Cardiac septum (tissue), 1 donor: Measurements from ENCODE around the gene CTSL. TPM values are rescaled to one million over a fixed set of nuclear protein-coding genes. Genes with fewer than 3 reads are reported as not detected.

Source experiments
- DNase-seq: peaks from one replicate; pipeline ENCODE4 v3.0.0-alpha.2; 2020; ENCODE audit warnings: low spot score
- intact Hi-C: fragments of 100-400 bp; cut with DNase I; formaldehyde crosslinking; loops from one replicate; pipeline ENCODE4 v1.14.0; 2022
- long read RNA-seq: library from polyadenylated mRNA; unstranded; transcript quantifications from one replicate; pipeline ENCODE4 v2.0.0, GENCODE V29; 2021
- total RNA-seq: library from RNA; stranded (reverse); fragmentation: NEBNext Ultra II Directional; extraction: Animal tissue kit (Norgen Biotek cat#: 25700); gene quantifications from one replicate; pipeline ENCODE4 v1.2.1, GENCODE V29; 2021
- donor health status: DM: no; HTN: no; CAD: no.

Gene CTSL
- 116 TPM for total RNA-seq
- long read RNA-seq, transcript CTSL-201 (8 exons, 1,436 nt), result minor isoform, 27 of 128 reads
- long read RNA-seq, transcript CTSL-203 (8 exons, 2,177 nt), result major isoform, 74 of 128 reads
- long read RNA-seq, partial matches to known transcripts, result 8 of 128 reads
- long read RNA-seq, other reads (novel, unspliced or antisense), result 19 of 128 reads

DNA sequence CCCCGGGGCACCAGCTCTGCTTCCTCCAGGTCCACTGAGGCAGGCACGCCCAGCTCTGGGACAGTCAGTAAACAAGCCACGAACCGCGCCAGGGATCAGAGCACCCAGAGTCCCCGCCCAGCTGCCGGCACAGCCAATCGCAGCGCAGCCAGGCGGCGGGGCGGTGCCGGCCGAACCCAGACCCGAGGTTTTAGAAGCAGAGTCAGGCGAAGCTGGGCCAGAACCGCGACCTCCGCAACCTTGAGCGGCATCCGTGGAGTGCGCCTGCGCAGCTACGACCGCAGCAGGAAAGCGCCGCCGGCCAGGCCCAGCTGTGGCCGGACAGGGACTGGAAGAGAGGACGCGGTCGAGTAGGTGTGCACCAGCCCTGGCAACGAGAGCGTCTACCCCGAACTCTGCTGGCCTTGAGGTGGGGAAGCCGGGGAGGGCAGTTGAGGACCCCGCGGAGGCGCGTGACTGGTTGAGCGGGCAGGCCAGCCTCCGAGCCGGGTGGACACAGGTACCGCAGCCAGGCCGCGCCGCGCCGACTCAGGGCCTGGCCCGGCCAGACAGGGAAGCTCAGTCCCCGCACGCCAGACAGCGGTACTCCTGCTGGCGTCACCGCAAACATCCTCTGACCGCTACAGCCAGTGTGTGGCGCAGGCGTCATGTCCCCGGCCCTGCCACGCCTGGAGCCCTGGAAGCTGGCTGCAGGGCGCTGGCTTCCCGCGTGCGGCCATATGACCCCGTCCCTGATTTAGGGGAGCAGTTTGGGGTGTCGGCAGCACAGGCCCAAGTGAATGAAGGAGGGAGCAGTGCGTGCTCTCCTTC, at the start of gene CTSL:
Gene CTSL, plus strand, starts transcription at position 220 of the 810 bp plus-strand sequence. CDS start 1,485 bp downstream, outside the sequence.
- DNase-seq, result peak; percentile 97
- intact Hi-C loops, result no loop called here

DNA sequence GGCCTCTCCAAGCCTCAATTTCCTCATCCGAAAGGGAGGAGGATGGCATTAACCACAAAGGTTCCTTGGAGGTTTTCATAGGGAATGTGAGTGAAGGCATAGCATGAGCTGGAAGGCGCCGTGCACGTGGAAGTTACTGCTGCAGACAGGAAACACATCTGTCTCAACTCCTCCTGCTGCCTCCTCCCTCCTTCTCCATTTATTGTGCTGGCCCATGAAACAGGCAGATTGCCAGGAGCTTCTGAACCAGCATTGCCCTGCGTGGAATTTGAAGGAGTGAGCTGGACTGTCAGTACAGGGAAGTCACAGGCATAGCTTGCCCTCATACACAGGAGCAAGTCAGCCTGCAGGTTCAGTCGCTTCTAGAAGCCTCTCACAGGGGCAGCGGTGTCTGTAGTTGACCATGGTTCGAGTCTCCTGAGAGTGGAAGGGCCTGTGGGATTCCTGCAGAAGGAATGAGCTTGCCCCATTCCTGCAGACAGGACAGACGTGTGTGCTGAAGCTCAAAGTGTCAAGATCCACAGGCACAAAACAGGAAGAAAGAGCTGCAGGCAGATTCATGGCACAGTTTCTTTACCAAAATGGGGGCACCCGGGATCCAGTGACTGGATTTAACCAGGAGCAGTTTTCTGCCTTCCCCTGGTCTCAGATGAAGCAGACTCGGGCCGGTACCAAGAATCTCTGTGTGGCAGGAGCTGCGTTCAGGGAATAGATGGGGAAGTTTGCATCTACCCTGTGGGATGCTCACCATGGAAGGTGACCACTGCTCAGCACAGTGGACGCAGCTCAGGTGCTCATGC, 48.7 kb upstream of the CTSL start:
- intact Hi-C loops, result no loop called here
- peak; percentile 71 for DNase-seq

DNA sequence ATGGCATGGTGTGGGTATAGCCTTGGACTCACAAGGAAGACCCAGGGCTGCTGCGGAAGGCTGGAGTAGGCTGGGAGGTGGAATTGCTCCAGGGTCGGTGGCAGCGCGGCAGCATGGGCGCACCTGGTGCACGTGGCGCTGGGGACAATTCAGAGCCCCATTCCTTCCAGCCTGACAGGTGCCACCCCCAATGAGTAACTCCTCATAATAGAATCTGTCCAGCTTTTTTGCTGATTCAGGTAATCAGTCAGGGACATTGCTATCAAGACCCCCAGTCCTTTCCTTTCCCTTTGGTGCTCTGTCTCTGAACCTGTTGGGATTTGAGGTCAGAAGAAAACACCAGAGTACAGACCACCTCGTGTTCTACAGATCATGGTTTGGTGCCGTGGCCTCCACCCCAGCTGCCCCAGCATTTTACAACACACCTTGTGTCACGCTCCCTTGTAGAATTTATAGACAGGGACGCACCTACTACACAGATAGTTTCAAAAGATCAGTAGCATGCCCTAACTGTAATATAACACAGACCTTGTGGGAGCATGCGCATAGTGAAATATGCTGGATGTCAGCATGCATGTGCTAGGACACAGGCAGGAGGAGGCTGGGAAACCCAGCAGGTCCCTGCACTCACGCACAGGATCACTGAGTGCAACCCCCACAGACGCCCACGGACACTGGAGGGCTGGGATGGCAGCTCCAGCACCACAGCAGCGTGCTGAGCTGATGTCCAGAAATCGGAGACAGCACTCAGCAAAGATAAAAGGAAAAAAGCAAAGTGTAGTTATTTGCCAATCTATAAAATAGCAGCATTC, 47.9 kb upstream of the CTSL start:
- no peak for DNase-seq
- intact Hi-C loops, result no loop called here

DNA sequence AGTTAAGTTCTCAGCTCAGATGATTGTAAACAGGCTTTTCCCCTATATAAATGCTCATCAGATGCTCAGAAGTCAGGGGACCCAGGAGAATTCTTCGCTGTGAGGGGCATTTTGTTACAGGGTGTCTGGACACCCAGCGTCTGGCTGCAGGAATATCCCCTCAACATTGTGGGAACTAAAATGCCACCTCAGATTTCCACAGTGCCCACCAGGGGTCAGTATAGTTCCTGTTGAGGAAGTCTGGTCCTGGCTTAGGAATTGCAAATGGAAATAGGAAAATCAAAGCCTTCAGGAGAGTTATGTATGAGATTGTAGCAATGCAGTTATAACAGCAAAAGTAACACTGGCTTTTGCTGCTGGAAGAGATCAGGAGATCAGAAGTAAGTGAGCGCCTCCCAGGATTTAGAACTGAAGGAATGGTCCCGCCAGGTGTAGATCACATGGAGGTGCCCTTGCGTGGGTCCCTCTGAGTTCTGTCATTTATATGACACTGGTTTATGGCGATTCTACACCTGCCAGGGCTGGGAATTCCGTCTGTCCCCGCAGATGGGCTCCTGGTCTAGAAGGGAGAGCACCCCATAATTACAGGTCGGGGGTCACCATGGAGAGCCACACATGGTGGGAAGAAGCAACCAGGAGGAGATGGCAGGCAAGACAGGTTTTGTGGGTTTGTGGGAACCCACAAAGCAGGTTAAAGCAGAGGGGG, 47.1 kb upstream of the CTSL start:
- intact Hi-C loops, result no loop called here

DNA sequence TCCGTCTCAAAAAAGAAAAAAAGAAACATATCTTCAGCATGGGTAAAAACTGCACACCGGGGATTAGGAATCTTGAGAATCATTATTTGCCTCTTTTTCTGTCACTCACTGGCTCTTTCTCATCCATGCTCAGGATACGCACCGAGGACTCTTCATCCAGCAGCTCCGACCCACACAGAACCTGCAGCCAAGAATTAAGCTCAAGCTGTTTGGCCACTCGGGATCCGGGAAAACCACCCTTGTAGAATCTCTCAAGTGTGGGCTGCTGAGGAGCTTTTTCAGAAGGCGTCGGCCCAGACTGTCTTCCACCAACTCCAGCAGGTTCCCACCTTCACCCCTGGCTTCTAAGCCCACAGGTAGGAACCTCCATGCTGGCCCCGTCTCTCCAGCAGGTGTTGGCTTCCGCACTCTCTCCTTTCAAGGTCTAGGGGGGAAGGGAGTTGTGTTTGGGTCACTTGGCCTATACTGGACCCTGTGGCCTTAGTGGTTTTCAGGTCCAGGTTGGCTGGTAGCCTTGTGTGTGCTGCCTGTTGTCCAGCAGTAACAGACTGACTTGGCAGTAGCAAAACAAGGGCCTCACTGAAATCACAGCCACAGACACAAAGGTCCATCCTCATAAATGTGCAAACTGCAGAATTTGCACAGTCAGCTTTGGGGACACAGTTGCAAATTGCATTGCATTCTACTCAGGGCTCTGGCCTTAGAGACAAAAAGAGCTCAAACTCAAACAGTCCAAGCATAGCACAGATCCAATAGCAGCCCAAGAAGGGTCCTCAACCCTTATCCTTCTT, 44.5 kb upstream of the CTSL start:
- no peak for DNase-seq
- intact Hi-C loops, result loop anchor here (2.0 to 10.0 kb wide), 3 partner anchors 133 to 896 kb away; no protein-coding TSS in a partner anchor

More for the DNA sequence above, 47.1 kb upstream of the CTSL start:
- DNase-seq, result no peak

DNA sequence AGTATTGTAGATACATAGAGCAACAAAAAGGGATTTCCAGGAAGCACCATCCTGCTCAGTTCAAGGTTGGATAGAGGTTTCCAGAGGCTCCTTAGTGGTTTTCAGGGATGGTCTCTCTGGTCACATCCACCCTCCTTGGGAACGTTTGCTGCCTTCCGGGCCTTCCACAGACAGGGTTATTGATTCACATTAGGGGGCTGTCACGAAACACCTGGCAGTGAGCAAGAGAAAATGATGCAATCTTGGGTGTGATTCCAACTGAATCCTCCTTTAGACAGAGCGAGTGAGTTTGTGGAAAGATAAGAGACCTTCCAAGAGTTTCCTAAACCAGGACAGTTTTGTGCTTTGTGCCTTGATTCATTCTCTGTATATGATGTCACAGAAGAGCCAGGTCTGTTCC, 43.8 kb upstream of the CTSL start:
- no peak for DNase-seq
- intact Hi-C loops, result loop anchor here (2.0 to 10.0 kb wide), 3 partner anchors 133 to 895 kb away; no protein-coding TSS in a partner anchor

DNA sequence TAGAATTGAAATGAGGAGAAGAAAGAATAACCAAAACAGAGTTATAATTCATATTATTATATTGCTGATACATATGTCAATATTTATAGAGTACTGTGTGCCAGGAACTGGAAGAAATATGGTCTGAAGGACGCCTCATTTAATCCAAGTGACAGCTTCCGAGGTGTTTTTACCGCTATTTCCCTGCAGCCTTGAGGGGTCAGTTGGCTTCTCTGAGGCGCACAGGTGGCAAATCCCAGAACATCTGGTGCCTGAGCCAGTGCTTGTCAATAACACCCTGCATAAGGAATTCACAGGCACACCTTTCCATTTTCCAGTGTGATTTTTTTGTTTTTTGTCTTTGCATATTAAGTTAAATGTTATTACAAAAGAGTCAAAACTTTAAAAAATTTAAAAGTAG, 43.3 kb upstream of the CTSL start:
- DNase-seq, result no peak
- intact Hi-C loops, result loop anchor here (2.0 to 10.0 kb wide), 3 partner anchors 132 to 895 kb away; no protein-coding TSS in a partner anchor

DNA sequence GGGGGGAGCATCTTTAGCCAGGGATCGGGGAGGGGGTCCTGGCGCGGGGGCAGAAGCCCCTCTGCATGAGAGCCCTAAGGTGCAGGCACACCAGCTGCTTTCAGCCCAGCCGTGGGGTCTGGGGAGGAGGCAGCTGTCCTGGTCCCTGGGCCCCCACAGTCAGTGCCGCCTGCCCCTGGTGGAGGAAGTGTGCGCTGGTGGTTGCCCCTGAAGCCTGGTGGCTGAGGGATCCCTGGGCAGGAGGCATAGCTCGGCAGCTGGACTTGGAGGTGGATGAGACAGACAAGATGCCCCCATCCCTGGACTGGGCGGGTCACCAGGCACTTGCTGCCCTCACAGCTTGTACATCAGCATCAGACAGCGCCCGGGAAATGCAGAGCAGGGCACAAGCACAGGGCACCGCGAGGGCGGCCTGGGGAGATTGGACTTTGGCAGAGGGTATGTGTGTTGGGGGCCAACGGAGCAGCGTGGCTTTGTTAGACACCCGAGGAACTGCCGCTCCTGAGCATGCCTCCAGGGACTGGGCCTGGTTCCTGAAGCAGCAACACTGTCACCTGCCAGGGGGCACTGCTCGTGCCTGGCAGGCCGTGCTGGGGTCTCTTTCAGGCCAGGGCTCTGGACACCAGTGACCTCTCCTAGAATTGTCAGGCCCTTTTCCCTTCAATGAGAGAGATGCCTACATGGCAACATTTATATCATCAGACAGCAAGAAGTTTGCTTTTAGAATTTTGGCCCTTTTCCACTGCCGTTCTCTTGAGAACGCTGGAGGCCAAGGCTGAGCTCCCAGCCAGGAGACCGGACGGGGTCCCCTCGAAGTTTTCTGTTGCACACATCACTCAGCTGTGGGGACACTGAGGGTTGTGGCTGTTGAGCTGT, 41.9 kb upstream of the CTSL start:
- intact Hi-C loops, result loop anchor here (2.0 to 10.0 kb wide), 3 partner anchors 131 to 893 kb away; no protein-coding TSS in a partner anchor
- DNase-seq, result no peak

DNA sequence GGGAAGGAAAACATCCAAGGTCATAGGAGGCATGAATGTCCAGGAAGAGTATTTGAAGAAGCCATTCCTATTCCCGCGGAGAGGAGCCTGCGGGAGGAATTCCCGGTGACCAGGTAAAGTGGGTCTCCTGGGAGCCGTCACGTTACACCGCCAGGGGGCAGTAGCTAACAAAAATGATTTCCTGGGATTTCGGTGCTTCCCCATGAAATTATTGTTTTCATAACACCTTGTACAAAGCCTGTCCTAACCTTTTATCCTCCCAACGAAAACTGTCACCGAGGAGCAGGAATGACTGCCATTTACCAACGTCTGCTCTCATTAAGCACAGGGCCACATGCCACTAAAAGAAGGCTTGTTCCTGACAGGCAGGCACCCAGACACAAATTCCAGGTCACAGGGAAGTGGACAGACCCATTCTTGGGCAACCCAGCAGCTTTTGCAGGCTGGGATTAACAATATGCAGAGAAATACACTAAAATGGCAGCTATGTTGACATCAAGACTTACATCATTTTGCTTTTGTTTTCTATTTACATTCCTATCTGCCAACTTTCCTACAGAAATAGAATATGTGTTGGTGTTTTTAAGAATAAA, 41.2 kb upstream of the CTSL start:
- intact Hi-C loops, result loop anchor here (5.0 to 10.0 kb wide), 2 partner anchors 360 to 893 kb away; no protein-coding TSS in a partner anchor
- DNase-seq, result no peak

DNA sequence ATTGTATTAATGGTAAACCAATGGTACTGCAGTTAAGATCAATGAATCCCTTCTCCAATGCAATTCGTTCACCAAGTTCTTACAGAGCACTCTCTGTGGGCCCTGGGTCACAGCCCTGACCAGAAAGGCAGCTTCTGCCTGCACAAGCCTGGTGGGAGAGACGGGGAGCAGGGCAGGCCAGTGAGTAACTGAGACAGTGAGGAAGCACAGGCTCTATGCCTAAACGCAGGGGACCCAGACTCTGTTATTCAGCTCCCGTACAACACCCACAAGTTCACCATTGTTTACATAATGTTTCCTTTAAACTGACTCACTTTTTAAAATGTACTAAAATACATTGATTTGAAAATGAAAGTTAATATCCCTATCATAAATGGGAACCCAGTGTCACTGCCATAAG, 40.5 kb upstream of the CTSL start:
- intact Hi-C loops, result loop anchor here (10.0 kb wide), 1 partner anchor 359 kb away; no protein-coding TSS in a partner anchor
- DNase-seq, result no peak

DNA sequence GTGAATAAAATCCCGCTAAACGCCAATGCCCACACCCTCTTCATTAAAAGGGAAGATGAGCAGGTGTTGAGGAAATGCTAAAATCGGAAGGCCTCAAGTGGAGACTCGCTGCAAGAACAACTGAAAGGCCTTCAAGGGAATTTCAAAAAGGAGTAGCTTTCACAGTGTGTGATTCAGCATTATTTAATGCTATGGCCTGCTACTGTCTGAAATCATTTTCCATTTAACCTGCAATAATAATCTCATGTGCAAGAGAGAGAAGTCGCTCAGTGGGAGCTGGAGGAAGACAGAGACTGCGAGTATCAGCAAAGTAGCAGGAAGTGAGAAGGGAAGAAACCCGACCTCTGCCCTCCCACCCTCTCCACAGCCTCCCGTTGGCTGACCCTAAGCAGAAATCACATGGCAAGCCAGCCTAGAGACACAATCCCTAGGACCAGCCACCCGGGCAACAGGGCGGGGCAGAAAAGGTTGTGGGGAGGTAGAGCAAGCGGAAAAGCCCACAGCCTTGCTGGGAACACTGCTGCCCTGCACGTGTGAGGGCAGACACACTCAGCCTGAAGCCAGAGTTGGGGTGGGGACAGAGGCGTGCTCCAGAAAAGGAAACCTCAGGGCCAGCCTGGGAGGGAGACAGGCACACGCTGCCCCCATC, 39.9 kb upstream of the CTSL start:
- peak; percentile 71 for DNase-seq
- intact Hi-C loops, result loop anchor here (10.0 kb wide), 1 partner anchor 359 kb away; no protein-coding TSS in a partner anchor

DNA sequence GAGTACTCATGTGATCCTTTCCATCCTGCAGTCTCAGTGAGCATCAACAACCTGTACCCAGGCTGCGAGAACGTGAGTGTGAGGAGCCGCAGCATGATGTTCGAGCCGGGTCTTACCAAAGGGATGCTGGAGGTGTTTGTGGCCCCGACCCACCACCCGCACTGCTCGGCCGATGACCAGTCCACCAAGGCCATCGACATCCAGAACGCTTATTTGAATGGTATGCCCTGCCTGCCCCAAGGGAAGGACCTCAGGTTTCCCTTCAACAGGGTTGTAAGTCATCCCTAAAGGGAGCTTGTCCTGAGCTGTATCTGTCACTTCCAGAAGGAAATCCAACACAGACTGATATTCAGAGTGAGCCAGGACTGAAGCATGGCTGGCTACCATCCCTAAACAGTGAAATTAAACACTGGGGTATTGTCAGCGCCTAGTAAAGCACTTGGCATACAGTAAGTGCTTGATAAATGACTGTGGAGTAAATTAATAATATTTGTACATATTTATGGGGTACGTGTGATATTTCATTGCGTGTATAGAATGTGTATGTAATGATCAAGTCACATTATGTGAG, 39.3 kb upstream of the CTSL start:
- DNase-seq, result no peak
- intact Hi-C loops, result loop anchor here (10.0 kb wide), 1 partner anchor 358 kb away; no protein-coding TSS in a partner anchor

DNA sequence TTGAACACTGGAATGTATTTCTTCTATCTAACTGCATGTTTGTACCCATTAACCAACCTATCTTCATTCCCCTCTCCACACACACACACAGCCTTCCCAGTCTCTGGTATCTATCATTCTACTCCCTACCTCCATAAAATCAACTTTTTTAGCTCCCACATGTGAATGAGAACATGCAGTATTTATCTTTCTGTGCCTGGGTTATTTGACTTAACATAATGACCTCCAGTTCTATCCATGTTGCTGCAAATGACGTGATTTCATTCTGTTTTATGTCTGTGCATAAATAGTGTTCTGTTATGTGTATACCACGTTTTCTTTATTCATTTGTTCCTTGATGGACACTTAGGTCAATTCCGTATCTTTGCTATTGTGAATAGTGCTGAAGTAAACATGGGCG, 38.7 kb upstream of the CTSL start:
- intact Hi-C loops, result loop anchor here (10.0 kb wide), 1 partner anchor 358 kb away; no protein-coding TSS in a partner anchor
- DNase-seq, result no peak

DNA sequence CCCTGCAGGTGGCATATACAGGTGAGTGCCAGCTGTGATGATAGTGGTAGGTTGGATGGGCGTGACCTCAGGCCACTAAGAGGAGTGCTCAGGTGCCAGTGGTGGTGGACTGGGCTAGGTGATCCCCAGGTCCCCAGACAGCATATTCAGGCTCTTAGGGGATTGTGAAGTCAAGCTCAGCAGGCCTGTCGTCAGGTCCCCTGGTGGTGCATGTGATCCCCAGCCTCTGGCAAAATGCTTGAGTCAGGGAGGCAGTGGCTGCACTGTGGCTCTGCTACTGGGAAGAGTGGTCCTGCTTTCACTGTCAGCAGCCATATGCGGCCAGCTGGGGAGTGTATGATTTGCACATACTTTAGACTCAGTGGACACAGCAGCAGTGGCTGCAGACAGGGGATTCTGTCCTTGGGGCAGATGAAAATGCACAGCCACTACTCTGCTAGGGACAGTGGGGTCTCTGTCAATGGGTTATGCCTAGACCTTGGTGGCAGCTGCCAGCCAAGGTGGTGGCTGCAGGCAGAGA, 31.6 kb upstream of the CTSL start:
- intact Hi-C loops, result no loop called here
- no peak for DNase-seq

DNA sequence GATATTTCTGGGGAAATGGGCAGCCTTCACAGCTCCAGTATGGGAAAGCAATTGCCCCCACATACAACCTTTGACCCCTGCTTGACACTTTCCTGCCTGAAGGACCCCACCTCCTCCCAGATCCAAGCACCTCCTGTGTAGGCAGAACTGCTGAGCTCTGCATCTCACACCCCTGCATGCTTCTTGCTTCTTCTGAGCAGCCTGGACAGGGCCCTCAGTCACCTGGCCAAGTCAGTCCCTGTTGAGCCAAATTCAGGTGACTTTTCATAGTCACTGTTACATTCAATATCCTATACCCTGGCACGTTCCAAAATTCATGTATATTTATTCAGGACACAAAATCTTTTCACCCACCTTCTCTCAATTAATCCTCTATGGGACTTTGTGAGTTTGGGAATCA, 30.4 kb upstream of the CTSL start:
- intact Hi-C loops, result no loop called here
- DNase-seq, result no peak
